HUDEP-2 (cell line): ENCODE measurements around the gene SETD3.

ENCODE experiments used
- DNase-seq, 76 experiments: peaks; one replicate each; lab custom pipeline; 2025; ENCODE audit not compliant: unreplicated experiment in 76 of 76; lab: John Stamatoyannopoulos, UW

SETD3 gene

DNA sequence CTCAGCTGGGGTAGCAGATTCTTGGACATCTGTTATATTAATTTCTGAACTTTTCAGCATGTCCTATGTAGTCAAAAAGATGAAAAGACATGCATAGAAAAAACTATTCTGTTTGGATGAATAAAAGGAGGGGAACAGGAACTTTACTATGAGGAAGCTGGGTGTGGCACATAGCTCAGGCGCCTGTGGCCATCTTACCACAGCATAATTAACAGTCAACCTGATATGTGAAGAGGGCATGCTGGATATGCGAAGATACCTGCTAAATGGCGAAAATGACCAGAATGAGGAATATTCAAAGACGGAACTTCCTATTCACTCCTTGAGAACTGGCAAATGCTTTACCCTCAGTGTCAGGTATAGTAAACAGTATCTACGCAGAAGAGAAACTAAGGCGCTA is 18.4 kb downstream of the SETD3 start:
- DNase-seq: no peak

GRCh38 chr14:99461411-99462085 is 19.1 kb downstream of the SETD3 start:
- no peak for DNase-seq

DNA sequence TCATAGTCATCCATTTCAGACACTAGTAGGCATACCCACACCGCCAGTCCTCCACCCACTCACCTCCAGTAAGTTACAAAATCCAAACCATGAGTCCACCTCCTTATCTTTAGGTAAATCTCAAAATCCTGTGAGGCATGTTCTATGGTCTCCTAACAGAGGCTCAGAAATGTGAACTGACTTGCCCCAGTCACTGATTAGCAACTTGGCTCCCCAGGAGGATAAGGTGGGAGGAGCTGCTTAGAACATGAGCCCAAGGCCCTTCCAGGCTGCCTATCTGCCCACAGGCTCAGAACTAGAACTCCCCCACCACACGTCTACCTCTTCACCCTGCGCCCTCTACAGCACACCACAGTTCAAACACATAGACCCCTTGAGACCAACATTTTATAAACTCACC is 19.9 kb downstream of the SETD3 start:
- peak in 71 of 76 experiments; percentile 18 to 88 (median 59) for DNase-seq

DNA sequence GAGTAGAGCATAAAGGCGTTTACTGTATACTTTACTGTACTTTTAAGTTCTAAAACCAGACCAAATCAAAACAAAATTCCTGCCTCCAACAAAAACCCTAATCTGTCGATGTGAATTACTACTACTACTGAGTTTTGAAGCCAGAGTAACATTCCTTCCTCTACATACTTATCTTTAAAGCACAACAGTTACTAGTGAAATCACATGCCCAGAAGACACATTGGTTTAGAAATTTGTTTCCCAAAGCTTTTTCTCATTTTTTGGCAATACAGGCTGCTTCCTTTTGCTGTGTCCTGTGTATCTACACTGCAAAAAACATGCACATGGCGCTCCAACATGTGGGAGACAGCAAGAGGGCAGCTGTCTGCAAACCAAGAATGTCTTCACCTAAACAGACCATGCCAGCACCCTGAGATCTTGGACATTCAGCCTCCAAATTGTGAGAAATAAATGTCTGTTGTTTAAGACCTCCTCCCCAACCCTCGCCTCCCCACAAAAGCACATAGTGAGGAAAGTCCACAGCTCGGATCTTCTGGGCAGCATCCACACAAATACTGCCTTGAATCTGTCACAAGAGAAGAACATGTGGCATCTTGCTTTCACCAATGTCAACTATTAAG is 21.1 kb downstream of the SETD3 start:
- DNase-seq: no peak

- DNase-seq: no peak
Measured at GRCh38 chr14:99454246-99454645, 26.4 kb downstream of the SETD3 start.

- no peak for DNase-seq
Measured at GRCh38 chr14:99452968-99453367, 27.7 kb downstream of the SETD3 start.

DNA sequence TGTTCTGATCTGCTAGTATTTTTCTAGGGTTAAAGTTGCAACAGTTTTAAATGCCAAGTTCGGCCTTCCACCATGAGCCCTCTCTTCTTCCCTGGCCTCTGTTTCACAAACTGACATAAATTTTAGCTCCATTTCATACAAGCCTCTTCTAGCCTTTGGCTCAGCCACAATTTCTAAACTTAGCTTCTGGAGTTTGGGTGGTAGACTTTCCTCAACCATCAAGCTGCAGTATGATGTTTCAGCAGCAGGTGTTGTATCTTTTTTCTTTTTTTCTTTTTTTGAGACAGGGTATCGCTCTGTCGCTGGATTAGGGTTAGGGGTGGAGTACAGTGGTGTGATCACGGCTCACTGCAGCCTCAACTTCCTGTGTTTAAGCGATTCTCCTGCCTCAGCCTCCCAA is 29.4 kb downstream of the SETD3 start:
- no peak for DNase-seq

DNA sequence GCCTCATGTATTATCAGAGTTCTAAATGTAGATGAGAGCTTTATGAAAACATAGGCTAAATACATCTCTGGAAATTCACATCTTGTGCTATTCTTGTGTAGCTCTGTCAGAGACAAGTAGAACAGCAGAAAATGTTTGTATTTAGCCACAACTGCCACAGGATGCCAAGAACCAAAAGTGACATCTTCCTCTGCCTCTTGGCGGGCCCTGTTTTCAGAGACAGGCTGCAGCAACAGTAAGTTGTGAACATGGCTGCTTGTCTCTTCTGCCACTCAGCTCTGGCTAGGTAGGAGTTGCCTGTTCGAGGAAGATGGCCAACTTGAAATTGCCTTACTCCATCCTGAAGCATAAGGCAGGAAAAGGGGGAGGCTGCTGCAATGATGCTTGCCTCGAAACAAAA is 30.4 kb downstream of the SETD3 start:
- no peak for DNase-seq

- peak in 29 of 76 experiments; percentile 4 to 50 (median 15) for DNase-seq
Measured at GRCh38 chr14:99447739-99448138, 32.9 kb downstream of the SETD3 start.

- no peak for DNase-seq
Measured at GRCh38 chr14:99445931-99446330, 34.7 kb downstream of the SETD3 start.

- DNase-seq: no peak
Measured at GRCh38 chr14:99441918-99442317, 38.7 kb downstream of the SETD3 start.

- peak in 3 of 76 experiments; percentile 3 to 16 (median 14) for DNase-seq
Measured at GRCh38 chr14:99441157-99441870, 39.3 kb downstream of the SETD3 start.

GRCh38 chr14:99440278-99440677 is 40.4 kb downstream of the SETD3 start:
- DNase-seq: no peak

- no peak for DNase-seq
Measured at GRCh38 chr14:99437706-99438105, 43.0 kb downstream of the SETD3 start.

DNA sequence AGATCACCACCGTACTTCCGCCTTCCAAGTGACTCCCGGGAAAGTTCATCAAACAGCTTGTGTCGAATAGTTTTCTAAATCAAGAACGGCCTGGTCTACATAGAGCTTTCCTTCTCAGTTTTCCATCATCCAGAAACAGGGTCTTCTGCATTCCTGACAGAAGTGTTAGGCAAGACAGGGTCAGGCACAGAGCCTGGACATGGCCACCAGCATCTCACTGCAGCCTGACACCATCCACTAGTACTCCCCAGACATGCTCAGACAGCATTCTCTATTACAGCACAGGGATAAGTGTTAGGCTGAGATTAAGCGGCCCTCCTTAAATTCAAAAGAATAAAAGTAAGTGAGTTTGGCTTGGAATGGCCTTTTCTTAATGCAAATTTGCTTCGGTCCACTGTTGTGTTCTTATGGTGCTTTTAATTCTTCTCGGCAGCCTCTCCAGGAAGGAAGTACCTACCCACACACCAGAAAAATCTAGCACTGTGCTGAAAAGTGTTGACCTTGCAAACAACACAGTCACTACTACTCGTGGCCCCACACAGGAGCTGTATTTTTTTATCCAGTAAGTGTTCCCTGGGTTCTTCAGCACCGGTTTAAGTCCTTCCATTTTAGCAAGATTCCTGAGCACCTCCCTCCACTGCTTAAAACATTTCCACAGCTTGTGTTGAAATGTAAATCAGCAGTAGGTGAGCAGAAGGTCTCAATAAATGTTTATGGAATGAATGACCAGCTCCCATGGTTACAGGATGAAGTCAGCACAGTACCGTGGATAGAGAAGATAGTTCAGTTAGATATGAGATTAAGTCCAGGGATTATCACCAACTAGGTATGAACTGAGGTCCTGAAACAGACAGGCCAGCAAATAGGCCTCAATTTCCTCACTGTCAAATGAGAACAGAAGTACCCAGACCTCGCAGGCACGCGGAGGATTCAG is 44.1 kb downstream of the SETD3 start:
- no peak for DNase-seq

DNA sequence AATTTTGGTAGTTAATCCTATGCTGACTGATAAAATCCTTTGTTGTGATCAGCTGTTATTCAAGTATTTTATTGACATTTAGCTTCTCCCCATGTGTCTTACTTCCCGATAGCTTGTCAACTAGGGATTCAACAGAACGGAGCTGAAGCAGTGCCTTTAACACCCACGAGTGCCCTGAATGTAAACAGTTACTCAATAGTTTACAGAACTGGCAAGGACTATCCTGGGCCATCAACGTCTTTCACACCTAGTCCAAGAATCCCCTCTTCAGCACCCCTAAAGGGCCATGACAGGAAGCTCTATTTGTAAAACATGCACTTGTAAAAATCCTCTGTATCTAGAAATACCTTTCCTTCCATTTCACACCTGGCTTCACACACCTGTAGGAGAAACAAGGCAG is 45.3 kb downstream of the SETD3 start:
- no peak for DNase-seq

DNA sequence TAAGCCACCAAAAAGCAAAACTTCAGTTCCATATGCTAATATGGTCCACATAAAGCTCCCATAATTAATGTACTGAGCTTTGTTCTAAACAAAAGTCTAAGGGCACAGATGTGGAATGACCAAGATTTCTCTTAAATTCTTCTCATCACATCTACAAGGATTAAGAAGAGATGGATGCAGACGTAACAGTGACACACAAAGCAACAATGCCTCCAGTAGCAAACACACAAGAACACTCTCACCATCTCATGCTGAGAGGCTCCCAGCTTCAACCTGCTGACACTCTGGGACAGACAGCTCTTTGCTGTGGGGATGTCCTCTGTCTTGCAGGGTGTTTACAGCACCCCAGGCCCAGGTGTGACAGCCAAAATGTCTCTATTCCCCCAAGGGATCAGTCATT is 48.2 kb downstream of the SETD3 start:
- no peak for DNase-seq

DNA sequence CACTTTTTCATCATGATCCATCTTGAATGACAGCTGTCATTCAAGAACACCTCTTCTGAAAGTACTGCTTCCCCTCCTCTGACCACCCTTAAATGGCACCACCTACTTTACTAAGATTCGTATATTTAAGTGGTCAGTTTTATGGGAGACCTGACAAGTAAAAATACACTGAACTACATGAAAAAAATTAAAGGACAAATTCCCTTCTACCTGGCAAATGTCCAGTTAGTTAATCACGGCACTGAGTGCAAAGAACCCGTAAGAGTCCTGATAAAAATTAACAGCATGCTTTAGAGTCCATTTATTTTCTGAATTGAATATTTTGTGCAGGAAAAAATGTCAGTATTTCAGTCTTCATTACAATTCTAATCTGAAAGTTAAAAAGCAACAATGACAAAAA is 48.7 kb downstream of the SETD3 start:
- DNase-seq: no peak

DNA sequence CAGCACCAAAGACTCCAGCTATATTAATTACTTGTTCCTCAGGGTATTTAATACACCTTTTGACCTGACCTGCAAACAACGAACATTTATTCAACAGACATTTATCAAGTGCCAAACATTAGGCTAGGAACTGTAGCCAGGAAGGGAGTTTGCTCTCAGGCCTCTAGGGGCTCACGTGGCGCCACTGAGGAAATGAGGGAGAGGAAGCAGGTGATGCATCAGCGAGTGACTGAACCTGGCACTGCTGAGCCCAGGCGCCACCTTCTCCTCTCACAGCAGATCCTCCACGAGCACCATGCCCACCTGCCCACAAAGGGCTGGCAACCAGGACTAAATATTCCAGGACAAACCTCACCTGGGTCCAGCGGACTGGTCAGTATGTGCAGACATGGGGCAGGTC is 50.2 kb downstream of the SETD3 start:
- peak in 1 of 76 experiments; percentile 5 for DNase-seq

DNA sequence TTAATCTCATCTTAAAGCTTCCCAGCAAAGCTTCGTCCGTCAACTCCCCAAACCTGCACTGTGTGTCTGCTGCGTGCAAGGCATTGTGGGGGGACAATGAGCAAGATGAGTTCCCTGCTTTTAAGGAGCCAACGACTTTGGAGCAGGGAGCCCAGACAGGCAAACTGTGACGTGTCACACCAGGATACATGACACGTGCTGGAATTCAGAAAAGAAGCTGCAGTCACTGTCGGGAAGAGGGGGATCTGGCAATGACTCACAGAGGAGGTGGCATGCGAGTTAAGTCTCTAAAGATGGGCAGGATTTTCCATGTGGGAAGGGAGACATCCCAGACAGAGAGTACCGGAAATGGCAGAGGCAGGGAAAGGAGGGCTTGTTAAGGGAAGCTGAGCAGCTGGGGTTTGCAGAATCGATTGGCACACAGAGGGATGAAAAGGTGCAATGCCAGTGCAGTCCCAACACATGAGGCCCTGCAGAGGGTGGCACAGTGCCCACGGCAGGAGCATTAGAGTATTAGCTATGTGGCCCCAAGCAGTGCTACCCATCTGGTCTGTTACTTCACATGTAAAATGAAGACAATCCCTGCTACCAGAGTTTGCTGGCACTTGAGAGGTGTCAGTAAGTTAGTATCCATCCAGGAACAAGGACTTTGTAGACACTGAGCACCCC is 52.9 kb downstream of the SETD3 start:
- no peak for DNase-seq
